Measurements from ENCODE around the gene MIEF2.

GRCh38 chr17:18252160-18252559, 8.3 kb upstream of the MIEF2 start:
- no peak for TF ChIP-seq CTCF (IDR thresholded peaks at IDR 0.05; ENCODE audit: insufficient read depth, low read length)
- TF ChIP-seq POLR2AphosphoS5 (IDR thresholded peaks at IDR 0.05; ENCODE audit: low read depth): no peak
- no peak for TF ChIP-seq REST (IDR thresholded peaks at IDR 0.05; ENCODE audit: insufficient replicate concordance, low read depth)

Measured in HL-60 (cell line).